ENCODE data around the gene RHOC.

Gene RHOC

GRCh38 chr1:112676543-112676942 is 30.4 kb downstream of the RHOC start:
- no peaks in the 10 kb centered on the region for H3K27me3 ChIP-seq (ENCODE audit: insufficient read depth, low read length)
- H2AFZ ChIP-seq (ENCODE audit: low read length, unreplicated experiment), result no peak overlapping the region
- peaks cover 40% of the 10 kb centered on the region for H3K4me1 ChIP-seq (ENCODE audit: control insufficient read depth, insufficient read depth, low read length, unreplicated experiment)
- peaks cover 4% of the 10 kb centered on the region; the same call in 1 of the 2 replicates for H3K36me3 ChIP-seq (ENCODE audit: insufficient read depth, low read length)
- peak overlapping the region; percentile 91 for H3K4me3 ChIP-seq (ENCODE audit: low read depth, low read length)
- no peak overlapping the region for H3K27ac ChIP-seq (ENCODE audit: low read depth, low read length)
- H3K79me2 ChIP-seq (ENCODE audit: control insufficient read depth, insufficient read depth, low read length, unreplicated experiment), result peaks cover 55% of the 10 kb centered on the region

GRCh38 chr1:112675728-112676381 is 31.1 kb downstream of the RHOC start:
- Histone ChIP-seq H3K4me3 (ENCODE audit: low read depth, low read length) (peak overlapping the region; percentile 91), H3K4me1 (ENCODE audit: control insufficient read depth, insufficient read depth, low read length, unreplicated experiment) (peaks cover 40% of the 10 kb centered on the region), H3K79me2 (ENCODE audit: control insufficient read depth, insufficient read depth, low read length, unreplicated experiment) (peaks cover 53% of the 10 kb centered on the region), H3K36me3 (ENCODE audit: insufficient read depth, low read length) (peaks cover 4% of the 10 kb centered on the region), H3K27me3 (ENCODE audit: insufficient read depth, low read length) (no peaks in the 10 kb centered on the region), H3K27ac (ENCODE audit: low read depth, low read length) (peak overlapping the region; percentile 78; the same call in 1 of the 2 replicates), H2AFZ (ENCODE audit: low read length, unreplicated experiment) (peak overlapping the region; percentile 67)

- H3K36me3 ChIP-seq (ENCODE audit: insufficient read depth, low read length), result peaks cover 4% of the 10 kb centered on the region
- peaks cover 40% of the 10 kb centered on the region for H3K4me1 ChIP-seq (ENCODE audit: control insufficient read depth, insufficient read depth, low read length, unreplicated experiment)
- peak overlapping the region; percentile 78 for H3K27ac ChIP-seq (ENCODE audit: low read depth, low read length)
- H3K27me3 ChIP-seq (ENCODE audit: insufficient read depth, low read length), result no peaks in the 10 kb centered on the region
- H3K79me2 ChIP-seq (ENCODE audit: control insufficient read depth, insufficient read depth, low read length, unreplicated experiment), result peaks cover 50% of the 10 kb centered on the region
- H3K4me3 ChIP-seq (ENCODE audit: low read depth, low read length), result peak overlapping the region; percentile 91
- peak overlapping the region; percentile 74 for H2AFZ ChIP-seq (ENCODE audit: low read length, unreplicated experiment)
Measured at GRCh38 chr1:112674986-112675727, 31.8 kb downstream of the RHOC start.

DNA sequence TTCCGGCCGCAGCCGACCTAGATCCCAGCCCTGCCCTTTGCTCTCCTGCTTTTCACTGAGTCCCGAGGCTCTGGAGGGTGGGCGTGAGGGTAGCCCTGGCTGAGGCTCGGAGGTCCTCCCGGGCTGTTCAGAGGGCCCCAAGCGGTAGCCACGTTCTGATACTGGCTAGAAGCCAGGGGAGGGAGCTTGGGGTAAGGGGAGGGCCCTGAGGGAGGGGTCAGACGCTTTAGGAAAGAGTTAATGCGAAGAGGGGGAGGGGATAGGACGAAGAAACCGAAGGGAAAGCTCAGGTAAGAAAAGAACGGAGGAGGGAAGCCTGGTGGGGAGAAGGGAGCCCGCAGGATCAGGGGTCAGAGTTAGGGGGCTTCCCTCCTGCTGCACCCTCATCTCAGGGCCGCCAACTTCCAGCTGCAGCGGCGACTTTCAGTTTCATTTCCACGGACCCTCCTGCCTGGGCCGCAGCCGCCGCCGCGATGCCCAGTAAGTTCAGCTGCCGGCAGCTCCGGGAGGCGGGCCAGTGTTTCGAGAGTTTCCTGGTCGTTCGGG is 32.4 kb downstream of the RHOC start, which contains the start of gene MOV10:
TSS of gene MOV10 (plus strand) at position 220 of the 546 bp plus-strand sequence. CDS start at position 474, 254 bp downstream.
- H3K27me3 ChIP-seq (ENCODE audit: insufficient read depth, low read length), result no peaks in the 10 kb centered on the region
- peaks cover 9% of the 10 kb centered on the region for H3K36me3 ChIP-seq (ENCODE audit: insufficient read depth, low read length)
- H3K27ac ChIP-seq (ENCODE audit: low read depth, low read length), result peak within 1 kb of the TSS; percentile 78
- H3K4me1 ChIP-seq (ENCODE audit: control insufficient read depth, insufficient read depth, low read length, unreplicated experiment), result peaks cover 40% of the 10 kb centered on the region
- H3K79me2 ChIP-seq (ENCODE audit: control insufficient read depth, insufficient read depth, low read length, unreplicated experiment), result peaks cover 43% of the 10 kb centered on the region
- H2AFZ ChIP-seq (ENCODE audit: low read length, unreplicated experiment), result peak within 1 kb of the TSS; percentile 74
- H3K4me3 ChIP-seq (ENCODE audit: low read depth, low read length), result peak within 1 kb of the TSS; percentile 91

DNA sequence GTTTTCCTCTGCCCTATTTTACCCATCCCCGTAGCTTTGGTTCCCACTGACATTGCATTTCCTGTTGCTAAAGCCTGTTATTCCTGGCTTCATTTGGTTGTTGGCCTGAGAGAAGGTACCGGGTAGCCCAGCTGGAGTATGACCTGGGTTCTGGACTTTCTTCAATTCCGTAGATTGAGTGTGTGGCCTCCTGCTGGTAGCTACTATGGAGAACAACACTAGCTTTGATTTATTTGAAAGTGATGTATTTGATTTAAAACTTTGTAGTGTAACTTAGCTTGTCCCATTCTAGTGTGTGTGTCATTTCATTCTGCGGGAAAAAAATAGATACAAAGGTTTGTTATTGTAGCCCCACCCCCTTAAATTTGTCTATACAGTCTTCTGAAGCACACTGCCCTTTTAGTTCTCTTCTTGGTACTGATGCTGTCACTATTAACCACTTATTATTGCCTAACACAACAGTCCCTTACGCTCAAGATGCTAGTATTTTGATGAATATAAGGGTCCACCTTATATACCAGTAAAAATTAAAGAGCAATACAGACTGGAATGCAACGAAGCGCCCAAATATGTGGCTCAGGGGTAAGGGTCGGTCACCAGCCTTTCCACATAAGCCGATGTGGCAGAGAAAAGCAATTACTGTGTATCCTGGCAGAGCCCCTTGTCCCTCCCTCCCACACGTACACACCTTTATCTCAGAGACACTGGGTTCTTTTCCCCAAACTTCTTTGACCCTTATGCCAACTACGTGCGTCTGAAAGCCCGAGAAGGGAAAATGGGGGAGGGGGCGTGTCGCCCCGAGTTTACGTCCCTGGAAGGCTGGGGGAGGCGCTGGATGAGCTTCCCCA is 33.1 kb downstream of the RHOC start:
- Histone ChIP-seq H3K4me1 (ENCODE audit: control insufficient read depth, insufficient read depth, low read length, unreplicated experiment) (peaks cover 40% of the 10 kb centered on the region), H3K27ac (ENCODE audit: low read depth, low read length) (peak overlapping the region; percentile 78), H3K27me3 (ENCODE audit: insufficient read depth, low read length) (no peaks in the 10 kb centered on the region), H2AFZ (ENCODE audit: low read length, unreplicated experiment) (peak overlapping the region; percentile 20), H3K79me2 (ENCODE audit: control insufficient read depth, insufficient read depth, low read length, unreplicated experiment) (peaks cover 37% of the 10 kb centered on the region), H3K4me3 (ENCODE audit: low read depth, low read length) (peak overlapping the region; percentile 91), H3K36me3 (ENCODE audit: insufficient read depth, low read length) (peaks cover 16% of the 10 kb centered on the region)

DNA sequence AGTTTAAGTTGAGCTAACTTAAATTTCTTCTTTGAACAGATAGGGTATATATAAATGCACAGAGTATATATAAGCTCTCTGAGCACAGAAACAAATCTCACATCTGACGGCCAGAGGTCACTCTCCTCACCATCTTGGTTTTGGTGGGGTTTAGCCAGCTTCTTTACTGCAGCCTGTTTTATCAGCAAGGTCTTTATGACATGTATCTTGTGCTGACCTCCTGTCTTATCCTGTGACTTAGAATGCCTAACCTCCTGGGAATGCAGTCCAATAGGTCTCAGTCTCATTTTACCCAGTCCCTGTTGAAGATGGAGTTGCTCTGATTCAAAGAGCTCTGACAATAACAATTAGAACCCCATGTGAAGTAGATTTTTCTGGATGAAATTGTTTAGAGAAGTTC is 34.1 kb downstream of the RHOC start:
- no peaks in the 10 kb centered on the region for H3K27me3 ChIP-seq (ENCODE audit: insufficient read depth, low read length)
- H3K4me3 ChIP-seq (ENCODE audit: low read depth, low read length), result no peak overlapping the region
- peaks cover 44% of the 10 kb centered on the region for H3K4me1 ChIP-seq (ENCODE audit: control insufficient read depth, insufficient read depth, low read length, unreplicated experiment)
- H2AFZ ChIP-seq (ENCODE audit: low read length, unreplicated experiment), result no peak overlapping the region
- H3K27ac ChIP-seq (ENCODE audit: low read depth, low read length), result peak overlapping the region; percentile 78
- H3K36me3 ChIP-seq (ENCODE audit: insufficient read depth, low read length), result peaks cover 17% of the 10 kb centered on the region
- peaks cover 28% of the 10 kb centered on the region for H3K79me2 ChIP-seq (ENCODE audit: control insufficient read depth, insufficient read depth, low read length, unreplicated experiment)

DNA sequence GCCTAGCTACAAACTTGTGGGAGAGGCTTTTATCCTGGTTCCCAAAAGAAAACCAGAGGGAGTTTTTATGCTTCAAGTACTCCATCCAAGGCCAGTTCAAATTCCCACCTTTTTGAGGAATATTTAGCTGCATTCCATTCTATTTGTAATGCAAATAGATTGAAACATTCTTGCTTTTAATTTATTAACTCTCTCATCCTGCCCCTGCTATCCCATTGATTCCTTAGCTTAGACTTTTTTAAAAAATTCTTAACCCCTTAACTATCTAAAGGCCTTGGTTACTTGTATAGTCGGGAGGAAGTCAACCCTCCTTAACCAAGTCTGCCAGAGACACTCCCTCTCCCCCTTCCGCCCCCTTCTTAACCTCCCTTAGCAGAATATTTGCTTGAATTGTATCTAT is 34.9 kb downstream of the RHOC start:
- Histone ChIP-seq H3K27me3 (ENCODE audit: insufficient read depth, low read length) (no peaks in the 10 kb centered on the region), H3K79me2 (ENCODE audit: control insufficient read depth, insufficient read depth, low read length, unreplicated experiment) (peaks cover 19% of the 10 kb centered on the region), H3K4me1 (ENCODE audit: control insufficient read depth, insufficient read depth, low read length, unreplicated experiment) (peaks cover 38% of the 10 kb centered on the region), H2AFZ (ENCODE audit: low read length, unreplicated experiment) (no peak overlapping the region), H3K27ac (ENCODE audit: low read depth, low read length) (peak overlapping the region; percentile 78; the same call in 1 of the 2 replicates), H3K4me3 (ENCODE audit: low read depth, low read length) (no peak overlapping the region), H3K36me3 (ENCODE audit: insufficient read depth, low read length) (peaks cover 21% of the 10 kb centered on the region)

DNA sequence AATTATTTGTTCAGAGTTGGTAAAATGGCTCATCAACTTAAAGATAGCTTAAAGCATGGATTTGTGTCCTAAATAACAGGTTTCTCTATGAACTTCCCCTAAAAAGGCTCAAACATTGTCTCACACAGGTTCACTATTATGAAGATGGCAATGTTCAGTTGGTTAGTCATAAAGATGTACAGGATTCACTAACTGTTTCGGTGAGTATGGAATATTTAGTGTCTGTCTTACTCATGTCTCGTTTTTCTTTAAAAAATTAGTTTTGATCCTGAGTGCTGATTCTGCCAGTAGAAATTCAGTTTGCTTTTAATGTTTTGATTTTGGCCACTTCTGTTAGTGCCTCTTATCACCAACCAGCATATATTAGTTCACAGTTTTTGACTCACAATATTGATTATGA is 40.0 kb downstream of the RHOC start:
- Histone ChIP-seq H3K79me2 (ENCODE audit: control insufficient read depth, insufficient read depth, low read length, unreplicated experiment) (no peaks in the 10 kb centered on the region), H3K4me1 (ENCODE audit: control insufficient read depth, insufficient read depth, low read length, unreplicated experiment) (peaks cover 4% of the 10 kb centered on the region), H3K4me3 (ENCODE audit: low read depth, low read length) (no peak overlapping the region), H3K27ac (ENCODE audit: low read depth, low read length) (no peak overlapping the region), H3K36me3 (ENCODE audit: insufficient read depth, low read length) (peaks cover 43% of the 10 kb centered on the region), H2AFZ (ENCODE audit: low read length, unreplicated experiment) (no peak overlapping the region), H3K27me3 (ENCODE audit: insufficient read depth, low read length) (no peaks in the 10 kb centered on the region)

GRCh38 chr1:112665857-112666256 is 41.1 kb downstream of the RHOC start:
- peaks cover 4% of the 10 kb centered on the region for H3K4me1 ChIP-seq (ENCODE audit: control insufficient read depth, insufficient read depth, low read length, unreplicated experiment)
- H3K36me3 ChIP-seq (ENCODE audit: insufficient read depth, low read length), result peaks cover 43% of the 10 kb centered on the region
- H3K27me3 ChIP-seq (ENCODE audit: insufficient read depth, low read length), result no peaks in the 10 kb centered on the region
- no peak overlapping the region for H3K4me3 ChIP-seq (ENCODE audit: low read depth, low read length)
- no peaks in the 10 kb centered on the region for H3K79me2 ChIP-seq (ENCODE audit: control insufficient read depth, insufficient read depth, low read length, unreplicated experiment)
- no peak overlapping the region for H3K27ac ChIP-seq (ENCODE audit: low read depth, low read length)
- H2AFZ ChIP-seq (ENCODE audit: low read length, unreplicated experiment), result no peak overlapping the region

- Histone ChIP-seq H2AFZ (ENCODE audit: low read length, unreplicated experiment) (no peak overlapping the region), H3K36me3 (ENCODE audit: insufficient read depth, low read length) (peaks cover 43% of the 10 kb centered on the region)
Measured at GRCh38 chr1:112651205-112651604, 55.7 kb downstream of the RHOC start.

More at GRCh38 chr1:112651205-112651604, 55.7 kb downstream of the RHOC start:
- H3K4me3 ChIP-seq (ENCODE audit: low read depth, low read length), result no peak overlapping the region
- H3K79me2 ChIP-seq (ENCODE audit: control insufficient read depth, insufficient read depth, low read length, unreplicated experiment), result peaks cover 47% of the 10 kb centered on the region
- H3K27ac ChIP-seq (ENCODE audit: low read depth, low read length), result no peak overlapping the region
- H3K27me3 ChIP-seq (ENCODE audit: insufficient read depth, low read length), result no peaks in the 10 kb centered on the region
- peaks cover under 1% of the 10 kb centered on the region for H3K4me1 ChIP-seq (ENCODE audit: control insufficient read depth, insufficient read depth, low read length, unreplicated experiment)
